DND-41 (cell line): ENCODE data around the gene CD83.

Source experiments
- ATAC-seq: fragments of 200-7000 bp; cut with Tn5 transposase; 3 replicates; pipeline ENCODE4 v1.9.1; 2021; ENCODE audit warnings: low read depth; ENCODE audit not compliant: insufficient read depth
- DNase-seq: peaks from one replicate; pipeline ENCODE4 v3.0.0-alpha.2; 2020
- H2AFZ ChIP-seq: 2 replicates; pipeline ENCODE4 v1.6.0; 2012; ENCODE audit warnings: low read depth, low read length
- H3K27ac ChIP-seq: 2 replicates; pipeline ENCODE4 v1.5.1; 2012; ENCODE audit warnings: low read length, inconsistent platforms
- H3K27me3 ChIP-seq: fragments of 200-600 bp; sonication (generic); 2 replicates; pipeline ENCODE4 v1.6.0; 2012; ENCODE audit warnings: low read length, mild to moderate bottlenecking, inconsistent platforms; ENCODE audit not compliant: insufficient read depth, poor library complexity
- H3K36me3 ChIP-seq: 2 replicates; pipeline ENCODE4 v1.5.1; 2012; ENCODE audit warnings: low read length, inconsistent platforms; ENCODE audit not compliant: insufficient read depth
- H3K4me1 ChIP-seq: 2 replicates; pipeline ENCODE4 v1.5.1; 2012; ENCODE audit warnings: mild to moderate bottlenecking, low read length; ENCODE audit not compliant: insufficient read depth
- H3K4me2 ChIP-seq: 2 replicates; pipeline ENCODE4 v1.6.0; 2012; ENCODE audit warnings: mild to moderate bottlenecking, moderate library complexity, low read length, inconsistent platforms; ENCODE audit not compliant: insufficient read depth
- H3K4me3 ChIP-seq, 2 experiments: fragments of 200-600 bp in 1 of 2; shearing (Covaris generic) in 1 of 2; 2 replicates each; pipeline ENCODE4 v1.5.1; 2012 to 2016; ENCODE audit warnings: inconsistent platforms in 2 of 2, low read length in 2 of 2, mild to moderate bottlenecking in 2 of 2, low read depth in 1 of 2, moderate library complexity in 1 of 2
- H3K79me2 ChIP-seq: 2 replicates; pipeline ENCODE4 v1.6.0; 2012; ENCODE audit warnings: low read length, inconsistent platforms; ENCODE audit not compliant: insufficient read depth
- H3K9ac ChIP-seq: 2 replicates; pipeline ENCODE4 v1.6.0; 2012; ENCODE audit warnings: low read depth, mild to moderate bottlenecking, inconsistent platforms, low read length, moderate library complexity
- H3K9me3 ChIP-seq: 2 replicates; pipeline ENCODE4 v1.5.1; 2012; ENCODE audit warnings: low read length, moderate library complexity, mild to moderate bottlenecking, inconsistent platforms; ENCODE audit not compliant: insufficient read depth, severe bottlenecking
- H4K20me1 ChIP-seq: 2 replicates; pipeline ENCODE4 v1.6.0; 2012; ENCODE audit warnings: low read length; ENCODE audit not compliant: insufficient read depth
- EZH2 ChIP-seq: IDR thresholded peaks from 3 replicates; pipeline ENCODE4 v1.6.1; 2012; ENCODE audit warnings: borderline replicate concordance, low read depth, mild to moderate bottlenecking, moderate library complexity, low read length, inconsistent platforms; ENCODE audit not compliant: severe bottlenecking
- TF ChIP-seq, protein P1 (sequence below): IDR thresholded peaks from 2 replicates; pipeline ENCODE4 v1.5.1; 2012; ENCODE audit warnings: borderline replicate concordance, low read length, moderate library complexity, mild to moderate bottlenecking; ENCODE audit not compliant: poor library complexity, severe bottlenecking; ENCODE audit errors: extremely low read depth

The CD83 gene

DNA sequence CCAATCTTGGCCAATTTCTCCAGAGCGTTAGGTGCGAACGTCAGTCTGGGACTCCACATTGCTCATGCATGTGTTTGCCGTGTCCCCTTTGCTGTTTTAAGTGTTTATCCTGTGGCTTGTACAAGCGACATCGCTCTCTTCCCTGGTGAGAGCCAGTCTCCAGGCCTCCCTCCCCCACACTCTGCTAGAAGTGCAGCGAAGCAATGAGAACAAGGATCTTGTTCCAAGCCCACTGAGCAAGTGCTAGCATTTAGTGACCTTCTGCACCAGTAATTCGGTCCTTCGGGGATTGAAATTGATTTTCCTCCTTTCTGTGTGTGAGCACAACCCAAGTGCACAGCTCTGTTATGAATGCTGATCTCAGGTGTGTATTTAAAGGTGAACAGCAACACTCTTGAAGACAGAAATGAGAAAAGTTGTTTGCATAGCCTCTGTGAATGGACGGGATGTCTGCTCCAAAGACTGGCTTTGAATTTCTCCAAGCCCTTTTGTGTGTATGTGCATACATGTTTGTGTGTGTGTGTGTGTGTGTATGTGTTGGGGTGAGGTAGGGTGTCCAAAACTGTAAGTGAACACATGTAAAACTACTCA is 29.0 kb downstream of the CD83 start:
- H3K9me3 ChIP-seq = no peaks in the 10 kb centered on the region
- TF ChIP-seq, protein P1, sequence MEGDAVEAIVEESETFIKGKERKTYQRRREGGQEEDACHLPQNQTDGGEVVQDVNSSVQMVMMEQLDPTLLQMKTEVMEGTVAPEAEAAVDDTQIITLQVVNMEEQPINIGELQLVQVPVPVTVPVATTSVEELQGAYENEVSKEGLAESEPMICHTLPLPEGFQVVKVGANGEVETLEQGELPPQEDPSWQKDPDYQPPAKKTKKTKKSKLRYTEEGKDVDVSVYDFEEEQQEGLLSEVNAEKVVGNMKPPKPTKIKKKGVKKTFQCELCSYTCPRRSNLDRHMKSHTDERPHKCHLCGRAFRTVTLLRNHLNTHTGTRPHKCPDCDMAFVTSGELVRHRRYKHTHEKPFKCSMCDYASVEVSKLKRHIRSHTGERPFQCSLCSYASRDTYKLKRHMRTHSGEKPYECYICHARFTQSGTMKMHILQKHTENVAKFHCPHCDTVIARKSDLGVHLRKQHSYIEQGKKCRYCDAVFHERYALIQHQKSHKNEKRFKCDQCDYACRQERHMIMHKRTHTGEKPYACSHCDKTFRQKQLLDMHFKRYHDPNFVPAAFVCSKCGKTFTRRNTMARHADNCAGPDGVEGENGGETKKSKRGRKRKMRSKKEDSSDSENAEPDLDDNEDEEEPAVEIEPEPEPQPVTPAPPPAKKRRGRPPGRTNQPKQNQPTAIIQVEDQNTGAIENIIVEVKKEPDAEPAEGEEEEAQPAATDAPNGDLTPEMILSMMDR = no peak
- TF ChIP-seq EZH2 = no peak
- H3K27ac ChIP-seq = no peak overlapping the region
- H3K4me1 ChIP-seq = no peaks in the 10 kb centered on the region
- DNase-seq (no peak), ATAC-seq (no peak)
- H2AFZ ChIP-seq = no peak overlapping the region
- H3K9ac ChIP-seq = no peak overlapping the region
- no peaks in the 10 kb centered on the region for H3K36me3 ChIP-seq
- H3K4me3 ChIP-seq = no peak overlapping the region
- H3K4me2 ChIP-seq = no peak overlapping the region
- no peaks in the 10 kb centered on the region for H3K27me3 ChIP-seq
- H4K20me1 ChIP-seq = no peaks in the 10 kb centered on the region
- H3K79me2 ChIP-seq = no peaks in the 10 kb centered on the region

DNA sequence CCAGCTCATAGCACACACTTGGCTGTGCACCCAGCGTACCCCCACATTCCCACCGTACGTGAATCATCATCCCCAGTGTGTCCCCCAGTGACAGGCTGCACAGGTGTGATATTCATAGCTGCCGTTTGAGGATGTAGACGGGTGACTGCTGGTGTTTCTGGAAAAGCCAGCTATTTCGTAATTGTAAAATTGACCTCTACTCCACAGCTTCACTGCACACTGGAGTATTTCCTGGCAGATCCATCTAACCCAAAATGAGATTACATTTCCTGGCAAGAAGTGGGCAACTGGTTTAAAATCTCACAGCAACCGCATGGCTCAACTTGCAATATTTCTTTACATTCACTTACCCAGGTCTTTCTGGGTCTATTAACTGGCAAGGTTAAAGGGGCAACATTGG is 30.3 kb downstream of the CD83 start:
- Histone ChIP-seq H4K20me1 (no peaks in the 10 kb centered on the region), H3K4me2 (no peak overlapping the region), H3K79me2 (no peaks in the 10 kb centered on the region), H3K27me3 (no peaks in the 10 kb centered on the region), H3K9me3 (no peaks in the 10 kb centered on the region), H3K9ac (no peak overlapping the region), H2AFZ (no peak overlapping the region), H3K4me3 (no peak overlapping the region), H3K4me1 (no peaks in the 10 kb centered on the region), H3K27ac (no peak overlapping the region), H3K36me3 (no peaks in the 10 kb centered on the region)
- ATAC-seq (no peak), DNase-seq (no peak)
- TF ChIP-seq, protein P1 = no peak
- no peak for TF ChIP-seq EZH2

GRCh38 chr6:14148471-14148870 is 30.9 kb downstream of the CD83 start:
- ATAC-seq (no peak), DNase-seq (no peak)
- Histone ChIP-seq H3K4me1 (no peaks in the 10 kb centered on the region), H4K20me1 (no peaks in the 10 kb centered on the region), H3K9ac (no peak overlapping the region), H2AFZ (no peak overlapping the region), H3K4me2 (no peak overlapping the region), H3K27me3 (no peaks in the 10 kb centered on the region), H3K79me2 (no peaks in the 10 kb centered on the region), H3K36me3 (no peaks in the 10 kb centered on the region), H3K9me3 (no peaks in the 10 kb centered on the region), H3K27ac (no peak overlapping the region), H3K4me3 (no peak overlapping the region)
- TF ChIP-seq, protein P1 = no peak
- no peak for TF ChIP-seq EZH2
